ENCODE measurements around the gene TMSB4X. TPM values are rescaled to one million over a fixed set of nuclear protein-coding genes. Genes with fewer than 3 reads are reported as not detected.

Gene TMSB4X
- polyA plus RNA-seq, 1 donor (not counting 4 experiments of a cell fraction or from before 2014, with no cell fraction given), result 2,500 TPM

- Histone ChIP-seq H3K27me3 (ENCODE audit: control insufficient read depth, extremely low read depth, insufficient read depth, low read length) (no peaks in the 10 kb centered on the region), H2AFZ (ENCODE audit: control insufficient read depth, low read length) (peak overlapping the region; percentile 27), H3K79me2 (ENCODE audit: control insufficient read depth, insufficient read depth, low read length) (no peaks in the 10 kb centered on the region), H3K36me3 (ENCODE audit: control insufficient read depth in 2 of 2, extremely low read depth in 1 of 2, insufficient read depth in 2 of 2, low read length in 2 of 2) (no peaks in the 10 kb centered on the region), H3K4me3 (ENCODE audit: control insufficient read depth in 2 of 3, extremely low read depth in 1 of 3, insufficient read depth in 2 of 3, low read depth in 1 of 3, low read length in 3 of 3) (no peak overlapping the region), H3K9me3 (ENCODE audit: control insufficient read depth, low read depth, low read length) (no peaks in the 10 kb centered on the region), H3K4me1 (ENCODE audit: control insufficient read depth, extremely low read depth, insufficient read depth, low read length) (peaks cover 18% of the 10 kb centered on the region), H3K9me1 (ENCODE audit: control insufficient read depth, extremely low read depth, insufficient read depth, low read length) (no peaks in the 10 kb centered on the region), H3K4me2 (ENCODE audit: control insufficient read depth, extremely low read depth, insufficient read depth, low read depth, low read length) (no peak overlapping the region), H3K27ac (ENCODE audit: control insufficient read depth, insufficient read depth, low read length) (peak overlapping the region; percentile 42), H3K9ac (ENCODE audit: control insufficient read depth, extremely low read depth, insufficient read depth, low read length) (peak overlapping the region; percentile 35), H4K20me1 (ENCODE audit: control insufficient read depth, extremely low read depth, insufficient read depth, low read length) (no peaks in the 10 kb centered on the region)
- FAIRE-seq (no peak), DNase-seq (ENCODE audit: low read depth, low spot score) (no peak)
- no peak for TF ChIP-seq CTCF (optimal IDR thresholded peaks at IDR 0.05 in 1 of 3, IDR thresholded peaks at IDR 0.05 in 1 of 3, conservative IDR thresholded peaks at IDR 0.05 in 1 of 3; ENCODE audit: extremely low read depth in 1 of 3, insufficient read depth in 2 of 3, low read length in 3 of 3)
- no peak for TF ChIP-seq EZH2 (IDR thresholded peaks at IDR 0.05; ENCODE audit: low read length)
- dilution Hi-C loops (cut with MboI; ENCODE audit: extremely low pct_ligation_motif_present, low sequenced_read_pairs), result no loop called here
Observed at GRCh38 chrX:12949927-12950656, 24.8 kb upstream of the TMSB4X start.

GRCh38 chrX:12950851-12951594, 23.9 kb upstream of the TMSB4X start:
- Histone ChIP-seq H3K9me3 (ENCODE audit: control insufficient read depth, low read depth, low read length) (no peaks in the 10 kb centered on the region), H3K4me3 (ENCODE audit: control insufficient read depth in 2 of 3, extremely low read depth in 1 of 3, insufficient read depth in 2 of 3, low read depth in 1 of 3, low read length in 3 of 3) (no peak overlapping the region), H3K27me3 (ENCODE audit: control insufficient read depth, extremely low read depth, insufficient read depth, low read length) (no peaks in the 10 kb centered on the region), H3K4me1 (ENCODE audit: control insufficient read depth, extremely low read depth, insufficient read depth, low read length) (peaks cover 21% of the 10 kb centered on the region), H3K27ac (ENCODE audit: control insufficient read depth, insufficient read depth, low read length) (peak overlapping the region; percentile 42), H3K4me2 (ENCODE audit: control insufficient read depth, extremely low read depth, insufficient read depth, low read depth, low read length) (no peak overlapping the region), H2AFZ (ENCODE audit: control insufficient read depth, low read length) (peak overlapping the region; percentile 61), H4K20me1 (ENCODE audit: control insufficient read depth, extremely low read depth, insufficient read depth, low read length) (no peaks in the 10 kb centered on the region), H3K79me2 (ENCODE audit: control insufficient read depth, insufficient read depth, low read length) (no peaks in the 10 kb centered on the region), H3K9me1 (ENCODE audit: control insufficient read depth, extremely low read depth, insufficient read depth, low read length) (no peaks in the 10 kb centered on the region), H3K36me3 (ENCODE audit: control insufficient read depth in 2 of 2, extremely low read depth in 1 of 2, insufficient read depth in 2 of 2, low read length in 2 of 2) (no peaks in the 10 kb centered on the region), H3K9ac (ENCODE audit: control insufficient read depth, extremely low read depth, insufficient read depth, low read length) (no peak overlapping the region)
- TF ChIP-seq EZH2 (IDR thresholded peaks at IDR 0.05; ENCODE audit: low read length) (no peak), CTCF (optimal IDR thresholded peaks at IDR 0.05 in 1 of 3, IDR thresholded peaks at IDR 0.05 in 1 of 3, conservative IDR thresholded peaks at IDR 0.05 in 1 of 3; ENCODE audit: extremely low read depth in 1 of 3, insufficient read depth in 2 of 3, low read length in 3 of 3) (peak; percentile 40 to 83 (median 72))
- FAIRE-seq, result no peak
- no peak for DNase-seq (ENCODE audit: low read depth, low spot score)
- dilution Hi-C loops (cut with MboI; ENCODE audit: extremely low pct_ligation_motif_present, low sequenced_read_pairs), result no loop called here
